Activated T-helper 1 cell treated with Interleukin-2 at 50 U/mL for 16 hours (primary cell): ENCODE results near the gene POLR1B.
"Not testable (repeated sequence)": the region's sequence is repeated elsewhere in the genome, so short reads cannot be mapped to it uniquely, and the experiment has no call there.

ENCODE experiments used
- DNase-seq: peaks from one replicate; pipeline ENCODE4 v3.0.0-alpha.2; 2020; ENCODE audit warnings: low read depth

The POLR1B gene

DNA sequence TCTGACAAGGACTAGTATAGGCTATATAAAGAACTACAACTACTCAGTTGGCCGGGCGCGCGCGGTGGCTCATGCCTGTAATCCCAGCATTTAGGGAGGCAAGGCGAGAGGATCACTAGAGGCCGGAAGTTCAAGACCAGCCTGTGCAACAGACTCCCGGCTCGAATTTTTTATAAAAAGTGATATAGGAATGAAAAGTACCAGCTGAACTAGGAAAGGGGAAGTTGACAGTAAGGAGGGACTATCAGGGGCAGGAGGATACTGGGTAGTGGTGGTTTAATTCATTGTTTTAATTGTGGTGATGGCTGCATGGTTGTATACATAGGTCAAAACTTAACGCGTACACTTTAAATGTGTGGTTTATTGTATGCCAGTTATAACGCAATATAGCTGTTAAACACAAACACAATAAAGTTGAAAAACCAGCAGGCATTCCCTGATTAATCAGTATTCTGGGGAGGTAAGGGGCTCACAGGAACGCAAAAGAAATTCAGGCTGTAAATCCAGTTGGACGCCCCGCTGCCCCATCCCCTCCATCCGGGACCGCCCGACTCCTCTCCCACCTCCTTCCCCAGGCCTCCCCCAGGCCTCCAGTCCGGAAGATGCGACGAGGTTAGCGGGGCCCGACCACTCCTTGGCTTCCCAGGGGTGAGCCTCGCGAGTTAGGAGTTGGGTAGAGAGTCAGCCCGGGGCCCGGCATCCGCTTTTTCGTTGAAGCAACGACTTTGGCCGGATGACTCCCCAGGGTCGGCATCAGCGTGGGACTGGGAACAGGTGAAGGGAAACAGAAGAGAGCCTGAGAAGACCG, 746 bp upstream of the POLR1B start:
- DNase-seq = no peak

DNA sequence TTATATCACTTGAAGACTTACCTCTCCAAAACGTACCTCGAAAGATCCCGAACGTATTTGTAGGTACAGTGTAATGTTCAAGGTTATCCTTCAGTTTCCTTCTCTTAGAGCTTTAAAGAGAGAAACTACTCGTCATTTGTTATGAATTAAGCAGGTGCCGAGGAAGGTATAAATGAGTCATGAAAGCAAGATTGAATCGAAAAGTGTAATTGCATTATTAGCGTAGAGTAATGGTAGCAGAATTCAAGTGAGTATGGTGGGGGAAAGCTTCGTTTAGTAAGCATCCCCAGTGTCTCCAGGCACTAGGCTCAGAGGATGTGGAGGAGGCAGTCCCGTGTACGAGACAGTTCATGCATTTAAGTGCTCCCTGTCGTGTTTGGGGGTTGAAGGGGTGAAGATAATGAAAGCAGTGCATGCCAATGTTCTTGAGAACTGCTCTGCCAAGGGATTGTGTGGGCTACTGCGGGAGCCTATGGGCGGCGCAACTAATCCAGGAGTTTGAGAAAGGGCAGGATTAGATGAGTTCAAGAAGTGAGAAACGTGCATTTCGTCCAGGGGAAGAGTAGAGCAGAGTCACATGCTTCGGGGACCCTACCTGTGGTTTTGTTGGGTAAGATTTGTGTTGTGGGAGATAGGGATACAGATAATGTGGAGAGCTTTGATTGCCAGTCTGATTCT, 858 bp downstream of the POLR1B start:
- DNase-seq = no peak

DNA sequence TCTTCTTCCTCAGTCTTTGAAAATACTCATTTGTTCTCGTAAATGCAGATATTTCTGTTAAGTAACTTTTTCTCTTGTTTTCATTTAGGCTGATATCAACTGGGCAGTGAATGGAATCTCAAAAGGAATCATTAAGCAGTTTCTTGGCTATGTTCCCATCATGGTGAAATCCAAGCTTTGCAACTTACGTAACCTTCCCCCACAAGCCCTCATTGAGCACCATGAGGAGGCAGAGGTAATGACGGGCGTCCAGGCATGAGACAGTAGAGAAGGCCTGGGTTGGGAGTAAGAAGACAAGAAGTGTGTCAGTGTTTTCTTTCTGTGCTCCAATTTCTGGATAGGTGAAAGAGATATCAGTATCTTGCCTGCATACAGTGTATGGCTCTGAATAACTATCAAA, 5.1 kb downstream of the POLR1B start:
- no peak for DNase-seq

DNA sequence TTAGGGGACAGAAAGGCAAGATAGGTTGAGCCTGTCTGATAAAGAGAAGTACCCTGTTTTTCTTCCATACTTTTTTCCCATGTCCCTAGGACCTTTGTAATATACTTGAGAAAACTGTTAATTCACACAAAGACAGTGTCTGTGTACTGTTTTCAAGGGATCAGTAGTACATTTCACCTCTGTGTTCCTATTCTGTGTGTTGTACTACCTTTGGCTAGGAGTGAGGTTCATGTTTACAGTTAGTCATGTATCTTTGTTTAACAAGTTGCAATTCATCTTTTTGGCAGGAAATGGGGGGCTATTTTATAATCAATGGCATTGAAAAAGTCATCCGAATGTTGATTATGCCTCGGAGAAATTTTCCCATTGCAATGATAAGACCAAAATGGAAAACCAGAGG, 6.7 kb downstream of the POLR1B start:
- no peak for DNase-seq

DNA sequence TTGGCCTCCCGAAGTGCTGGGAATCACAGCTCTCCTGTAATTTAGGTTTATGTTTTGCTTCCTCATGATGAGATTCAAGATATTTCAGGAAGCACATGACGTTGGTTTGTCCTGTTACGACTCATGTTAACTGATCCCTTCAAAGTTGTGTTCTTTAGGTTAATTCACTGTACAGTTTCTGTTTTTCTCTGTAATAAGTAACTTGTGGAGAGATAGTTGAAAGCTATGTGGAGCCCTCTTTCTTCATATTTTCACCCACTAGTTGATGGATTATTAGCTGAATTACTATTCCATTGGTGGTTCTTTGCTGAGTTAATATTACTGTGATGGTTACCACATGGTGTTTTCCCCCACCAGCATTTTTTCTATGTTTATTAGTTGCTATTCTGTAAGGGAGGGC, 23.8 kb downstream of the POLR1B start:
- no peak for DNase-seq

DNA sequence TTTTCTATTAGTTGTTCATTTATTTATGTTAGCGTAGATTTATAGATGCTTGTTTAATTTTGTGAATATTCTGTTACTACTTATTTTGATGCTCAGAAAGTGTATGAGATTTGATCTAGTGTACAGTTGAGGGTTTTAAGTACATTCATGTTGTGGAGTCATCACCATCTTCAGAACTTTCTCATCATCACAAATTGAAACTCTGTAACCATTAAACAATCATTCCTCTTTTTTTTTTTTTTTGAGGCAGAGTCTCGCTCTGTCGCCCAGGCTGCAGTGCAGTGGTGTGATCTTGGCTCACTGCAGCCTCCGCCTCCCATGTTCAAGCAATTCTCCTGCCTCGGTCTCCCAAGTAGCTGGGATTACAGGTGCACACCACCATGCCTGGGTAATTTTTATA, 24.2 kb downstream of the POLR1B start:
- DNase-seq = not testable (repeated sequence)

DNA sequence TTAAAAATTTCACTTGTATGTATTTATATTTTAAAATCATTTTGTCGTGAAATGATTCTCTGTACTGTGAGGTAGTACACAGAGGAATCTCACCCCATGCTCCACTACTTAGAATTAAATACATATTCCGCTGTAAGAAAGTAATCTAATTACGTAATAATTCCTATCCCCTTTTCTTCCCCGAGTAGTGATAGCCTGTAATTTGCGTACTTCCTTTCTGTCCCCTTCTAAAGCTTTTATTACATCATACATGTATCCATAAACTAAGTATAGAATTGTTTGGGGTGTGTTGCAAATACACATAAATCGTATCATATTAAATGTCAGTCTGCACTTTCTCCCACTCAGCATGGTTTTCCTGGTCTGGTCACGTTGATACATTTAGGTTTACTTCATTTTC, 29.7 kb downstream of the POLR1B start:
- DNase-seq = no peak

DNA sequence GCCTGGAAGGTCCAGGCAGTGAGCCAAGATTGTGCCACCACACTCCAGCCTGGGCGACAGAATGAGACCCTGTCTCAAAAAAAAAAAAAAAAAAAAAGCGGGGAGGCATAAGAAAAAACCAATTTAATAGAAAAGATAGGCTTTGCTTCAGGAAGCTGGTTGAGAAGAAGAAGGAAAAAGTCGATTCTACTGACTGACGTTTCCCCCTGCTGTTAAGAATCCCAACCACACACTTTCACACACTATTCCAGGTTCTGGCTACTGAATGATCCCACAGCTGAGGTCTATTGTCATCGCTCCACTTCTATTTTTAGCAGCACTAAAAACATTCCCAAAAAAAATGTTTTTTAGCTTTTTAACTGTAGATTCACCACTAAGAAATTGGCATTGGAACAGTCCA, 35.5 kb downstream of the POLR1B start:
- no peak for DNase-seq

DNA sequence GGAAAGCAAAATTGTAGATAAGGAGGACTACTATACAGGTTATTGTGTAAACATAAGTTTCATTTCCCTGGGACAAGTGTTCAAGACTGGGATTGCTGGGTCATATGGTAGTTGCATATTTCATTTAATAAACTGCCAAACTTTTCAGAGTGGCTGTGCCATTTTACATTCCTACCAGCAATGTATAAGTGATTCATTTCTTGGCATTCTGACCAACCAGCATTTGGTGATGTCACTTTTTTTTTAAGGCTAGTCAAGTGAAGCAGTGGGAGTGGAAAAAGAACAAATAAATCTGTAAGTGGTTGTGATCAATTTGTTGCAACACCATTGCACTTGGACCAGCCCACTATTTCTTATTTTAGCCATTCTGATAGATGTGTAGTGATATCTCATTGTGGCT, 37.0 kb downstream of the POLR1B start:
- no peak for DNase-seq

DNA sequence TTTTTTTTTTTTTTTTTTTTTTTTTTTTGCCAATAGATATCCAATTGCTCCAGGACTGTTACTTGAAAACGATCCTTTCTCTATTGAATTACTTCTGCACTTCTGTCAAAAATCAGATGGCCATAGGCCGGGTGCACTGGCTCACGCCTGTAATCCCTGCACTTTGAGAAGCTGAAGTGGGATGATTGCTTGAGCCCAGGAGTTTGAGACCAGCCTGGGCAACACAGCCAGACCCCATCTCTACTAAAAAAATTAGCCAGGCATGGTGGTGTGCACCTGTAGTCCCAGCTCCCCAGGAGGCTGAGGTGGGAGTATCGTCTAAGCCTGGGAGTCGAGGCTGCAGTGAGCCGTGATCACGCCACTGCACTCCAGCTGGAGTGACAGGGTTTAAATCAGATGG, 37.8 kb downstream of the POLR1B start:
- no peak for DNase-seq

DNA sequence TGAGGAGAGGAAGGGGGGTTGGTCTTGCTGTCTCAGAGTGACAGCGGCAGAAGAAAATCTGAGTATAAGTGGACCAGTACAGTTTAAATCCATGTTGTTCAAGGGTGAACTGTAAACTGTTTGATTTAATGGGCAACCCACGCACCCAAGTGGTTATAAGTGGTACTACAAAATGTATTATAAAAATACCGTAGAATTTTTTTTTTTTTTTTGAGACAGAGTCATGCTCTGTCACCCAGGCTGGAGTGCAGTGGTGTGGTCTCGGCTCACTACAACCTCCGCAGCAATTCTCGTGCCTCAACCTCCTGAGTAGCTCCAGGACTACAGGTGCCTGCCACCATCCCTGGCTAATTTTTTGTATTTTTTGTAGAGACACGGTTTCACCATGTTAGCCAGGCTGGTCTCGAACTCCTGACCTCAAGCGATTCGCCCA, 40.1 kb downstream of the POLR1B start:
- no peak for DNase-seq

DNA sequence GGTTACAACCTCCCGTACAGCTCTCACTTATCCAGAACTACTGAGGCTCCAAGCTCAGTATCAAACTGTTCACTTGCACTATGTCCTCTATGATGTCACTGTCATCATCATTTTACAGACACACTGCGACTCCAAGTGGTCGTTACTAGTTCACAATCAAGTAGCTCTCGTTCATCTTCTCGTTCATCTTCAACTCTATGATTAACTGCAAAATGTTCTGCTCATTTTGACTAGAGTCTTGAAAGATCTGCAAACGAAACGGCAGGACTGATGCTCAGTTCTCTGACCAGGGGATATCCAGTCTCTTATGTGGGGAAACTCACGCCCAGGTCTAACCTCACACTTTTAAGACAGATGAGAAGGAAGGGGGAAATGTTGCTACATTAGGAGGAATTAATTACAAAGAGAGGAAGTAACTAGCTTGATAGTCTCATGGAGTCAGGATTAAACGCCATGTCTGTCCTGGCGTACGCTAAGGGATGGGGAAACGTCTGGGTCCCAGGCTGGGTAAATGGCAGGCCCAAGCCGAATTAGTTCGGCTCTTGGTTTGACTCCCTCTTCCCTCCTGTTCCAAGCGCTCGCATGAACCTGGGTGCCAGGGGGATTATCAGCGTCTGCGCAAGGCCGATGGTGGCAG, 41.4 kb downstream of the POLR1B start:
- DNase-seq = no peak

DNA sequence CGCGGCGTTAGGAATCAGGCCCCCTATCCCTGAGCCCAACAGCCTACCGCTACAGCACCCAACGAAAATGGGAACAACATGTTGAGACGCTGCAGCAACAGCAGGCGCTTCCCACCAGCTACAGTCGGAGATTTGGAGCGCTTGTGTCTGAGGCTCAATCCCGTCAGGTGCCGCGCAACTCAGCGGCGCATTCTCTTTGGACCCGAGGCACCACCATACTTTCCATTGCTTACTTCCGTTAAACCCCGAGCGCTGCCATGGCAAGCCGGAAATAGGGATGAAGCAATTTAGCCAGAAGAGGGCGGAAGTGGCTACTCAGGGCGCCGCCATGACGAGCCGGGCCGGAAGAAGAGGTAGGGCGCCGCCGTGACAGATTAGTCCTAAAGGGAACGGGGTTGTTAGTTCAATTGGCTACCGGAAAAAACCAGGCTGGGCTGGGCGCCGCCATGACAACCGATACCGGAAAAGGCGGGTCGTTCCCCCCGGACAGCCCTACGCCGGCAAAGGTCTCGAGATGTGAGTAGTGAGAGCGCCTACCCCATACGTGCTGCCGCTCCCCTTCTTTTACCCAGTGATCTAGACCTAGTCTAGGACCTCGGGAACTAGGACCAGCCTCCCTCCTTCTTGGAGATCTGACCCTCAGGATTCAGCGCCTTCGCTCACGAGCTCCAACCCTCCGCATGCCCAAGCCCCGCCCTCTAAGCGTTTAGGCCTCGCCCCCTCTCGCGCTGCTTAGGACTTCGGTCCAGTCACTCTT, 42.0 kb downstream of the POLR1B start, which contains the start of gene CHCHD5:
Gene CHCHD5 (plus strand): TSS at position 476 of the 757 bp plus-strand sequence. CDS start 39 bp downstream, at position 515.
- peak; percentile 90 for DNase-seq

DNA sequence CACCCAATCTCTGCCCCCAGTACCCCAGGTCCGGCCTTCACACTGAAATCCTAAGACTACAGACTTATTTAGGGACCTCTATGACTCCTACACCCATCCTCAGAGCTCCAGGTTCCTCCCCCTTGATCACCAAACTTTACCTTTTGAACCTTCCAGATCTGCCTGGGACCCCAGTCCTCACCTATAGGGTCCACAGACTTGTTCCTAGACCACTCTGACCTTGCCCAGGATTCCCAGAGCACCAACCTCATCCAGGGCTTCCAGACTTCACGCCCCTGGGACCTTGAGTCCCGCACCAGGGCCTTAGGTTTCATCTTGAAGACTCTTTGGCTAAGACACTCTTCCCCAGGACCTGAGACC, 42.6 kb downstream of the POLR1B start:
- DNase-seq = no peak

DNA sequence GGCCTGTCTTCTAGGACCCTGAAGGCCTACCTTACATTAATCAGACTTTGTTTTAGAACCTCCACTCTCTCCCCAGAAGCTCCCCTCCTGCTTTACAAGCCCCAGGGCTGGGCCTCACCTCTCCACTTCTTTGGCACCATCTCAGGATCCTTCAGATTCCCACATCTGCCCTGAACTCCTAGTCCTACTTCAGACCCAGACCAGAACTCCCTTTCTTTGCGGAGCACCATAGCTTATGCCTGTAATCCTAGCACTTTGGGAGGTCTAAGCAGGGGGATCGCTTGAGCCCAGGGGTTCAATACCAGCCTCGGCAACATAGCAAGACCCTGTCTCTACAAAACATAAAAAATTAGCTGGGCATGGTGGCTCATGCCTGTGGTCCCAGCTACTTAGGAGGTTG, 43.1 kb downstream of the POLR1B start:
- DNase-seq = no peak

DNA sequence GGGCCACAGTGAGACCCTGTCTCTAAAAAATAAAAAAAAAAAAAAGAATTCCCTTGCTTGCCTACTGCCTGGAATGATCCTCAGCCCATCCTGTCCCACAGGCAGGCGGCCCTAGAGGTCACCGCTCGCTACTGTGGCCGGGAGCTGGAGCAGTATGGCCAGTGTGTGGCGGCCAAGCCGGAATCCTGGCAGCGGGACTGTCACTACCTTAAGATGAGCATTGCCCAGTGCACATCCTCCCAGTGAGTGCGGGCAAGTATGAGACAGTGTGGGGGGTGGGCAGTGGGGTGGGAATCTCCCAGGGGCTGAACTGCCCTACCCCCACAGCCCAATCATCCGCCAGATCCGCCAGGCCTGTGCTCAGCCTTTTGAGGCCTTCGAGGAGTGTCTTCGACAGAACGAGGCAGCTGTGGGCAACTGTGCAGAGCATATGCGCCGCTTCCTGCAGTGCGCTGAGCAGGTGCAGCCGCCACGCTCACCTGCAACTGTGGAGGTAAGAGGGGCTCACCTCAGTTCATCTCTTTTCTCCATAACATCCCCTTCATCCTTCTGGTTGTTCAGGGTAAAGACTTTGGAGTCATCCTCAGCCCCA, 43.7 kb downstream of the POLR1B start:
- DNase-seq = no peak

DNA sequence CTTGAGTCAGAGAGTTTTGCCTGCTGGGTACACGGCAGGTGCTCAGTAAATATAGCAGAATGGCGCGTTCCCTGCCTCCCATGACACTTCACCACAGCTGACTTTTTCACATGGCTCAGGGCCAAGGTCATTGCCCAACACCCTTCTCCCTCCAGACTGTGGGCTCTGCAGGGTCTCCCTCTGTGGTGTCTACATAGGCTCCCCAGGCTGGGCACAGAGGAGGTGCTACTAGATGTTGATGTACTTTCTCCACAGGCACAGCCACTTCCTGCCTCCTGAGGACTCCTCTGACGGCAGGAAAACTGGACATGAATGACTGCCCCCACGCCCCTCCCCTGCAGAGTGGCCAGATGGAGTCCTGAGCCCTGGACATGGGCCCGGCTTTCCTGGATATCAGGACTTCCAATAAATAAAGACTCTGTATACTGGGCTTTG, 46.4 kb downstream of the POLR1B start:
- no peak for DNase-seq

DNA sequence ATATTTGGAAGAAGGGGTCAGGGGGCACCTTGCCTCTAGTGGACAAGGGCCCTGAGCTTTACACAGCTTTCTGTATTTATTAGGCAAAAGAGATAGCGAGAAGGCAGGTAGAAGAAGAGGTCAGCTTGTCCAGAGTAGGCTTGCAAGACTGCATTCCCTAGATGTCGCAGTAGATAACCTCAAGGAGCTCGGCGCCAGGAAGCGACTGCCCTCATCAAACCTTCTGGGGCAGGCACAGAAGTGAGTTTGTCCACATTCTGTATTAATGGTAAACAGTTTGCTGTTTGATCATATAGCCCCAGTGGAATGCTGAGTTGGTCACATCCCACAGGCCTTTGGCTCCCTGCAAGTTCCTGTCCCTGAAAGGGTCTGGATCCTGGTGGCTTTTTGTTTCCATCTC, 49.1 kb downstream of the POLR1B start:
- no peak for DNase-seq

DNA sequence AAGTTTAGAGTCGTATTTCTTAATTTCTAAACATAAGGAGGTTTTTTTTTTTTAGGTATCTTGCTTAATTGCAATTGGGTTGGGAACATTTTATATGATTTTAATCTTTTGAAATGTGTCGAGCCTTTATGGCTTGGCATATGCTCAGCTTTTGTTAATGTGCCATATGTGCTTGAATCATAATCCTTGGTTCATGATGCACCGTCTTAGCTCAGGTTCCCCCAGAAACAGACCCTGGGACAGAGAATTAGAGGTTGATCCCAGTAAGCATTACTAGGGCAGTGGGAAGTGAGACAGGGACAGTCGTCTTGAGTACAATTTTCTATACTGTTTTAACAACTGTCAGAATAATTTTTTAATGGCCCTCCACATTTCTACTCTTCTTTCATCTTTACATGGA, 51.5 kb downstream of the POLR1B start:
- no peak for DNase-seq

DNA sequence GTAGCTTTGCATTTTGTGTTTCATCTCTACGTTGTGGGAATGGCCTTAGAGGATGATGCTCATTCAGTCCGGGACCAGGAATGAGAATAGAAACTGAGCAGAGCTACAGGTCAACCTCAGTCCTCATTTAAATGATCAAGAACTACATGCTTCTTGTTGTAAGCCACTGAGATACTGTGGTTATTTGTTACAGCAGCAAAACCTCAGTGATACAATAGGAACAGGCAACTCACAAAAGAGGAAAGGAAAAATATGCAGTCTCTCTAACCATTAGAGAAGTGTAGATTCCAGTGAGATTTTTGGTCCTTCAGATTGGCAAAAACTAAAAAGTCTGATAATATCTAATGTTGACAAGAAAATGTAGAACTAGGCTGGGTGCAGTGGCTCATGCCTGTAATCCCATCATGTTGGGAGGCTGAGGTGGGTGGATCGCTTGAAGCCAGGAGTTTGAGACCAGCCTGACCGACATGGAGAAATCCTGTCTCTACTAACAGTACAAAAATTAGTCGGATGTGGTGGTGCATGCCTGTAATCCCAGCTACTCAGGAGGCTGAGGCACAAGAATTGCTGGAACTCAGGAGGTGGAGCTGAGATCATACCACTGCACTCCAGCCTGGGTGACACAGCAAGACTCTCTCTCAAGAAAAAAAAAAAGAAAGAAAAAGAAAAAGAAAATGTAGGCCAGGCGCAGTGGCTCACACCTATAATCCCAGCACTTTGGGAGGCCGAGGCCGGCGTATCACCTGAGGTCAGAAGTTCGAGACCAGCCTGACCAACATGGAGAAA, 55.5 kb downstream of the POLR1B start:
- no peak for DNase-seq

DNA sequence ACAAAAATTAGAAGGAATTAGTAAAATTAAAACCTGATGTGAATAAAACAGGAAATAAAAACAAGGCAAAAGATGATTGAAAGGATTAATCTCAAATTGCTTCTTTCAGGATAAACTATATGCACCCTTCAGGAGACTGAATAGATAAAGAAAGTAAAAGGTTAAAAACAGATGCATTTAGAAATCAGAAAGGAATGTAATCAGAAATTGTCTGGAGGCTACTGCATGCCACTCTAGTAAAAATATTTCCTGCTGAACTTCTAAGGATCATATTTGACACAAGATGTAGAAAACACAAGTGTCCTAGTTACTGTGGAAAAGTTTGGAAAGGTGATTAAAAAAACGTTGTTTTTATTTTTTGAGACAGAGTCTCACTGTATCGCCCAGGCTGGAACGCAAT, 58.4 kb downstream of the POLR1B start:
- DNase-seq = no peak
